Tibial artery (tissue), 4 donors: ENCODE data around the gene ZNRF1.

Experiments
- DNase-seq, 2 donors: peaks; one replicate each; pipeline ENCODE4 v3.0.0-alpha.2; 2019
- H3K27ac ChIP-seq, 2 donors: fragments of 200-600 bp; sonication (generic) in 1 of 2; 1 replicate in 1 of 2; 2 replicates in 1 of 2; pipeline ENCODE4 v1.5.1; 2018 to 2019; ENCODE audit warnings: mild to moderate bottlenecking in 1 of 2
- H3K27me3 ChIP-seq, 2 donors: fragments of 200-600 bp; sonication (generic) in 1 of 2; one replicate each; pipeline versions ENCODE4 v1.5.1 to v1.6.0; 2016 to 2019
- H3K36me3 ChIP-seq, 3 donors: fragments of 200-600 bp; sonication (generic) in 2 of 3; one replicate each; pipeline ENCODE4 v1.5.1; 2016 to 2019; ENCODE audit warnings: mild to moderate bottlenecking in 2 of 3
- H3K4me1 ChIP-seq, 4 donors: fragments of 200-600 bp; sonication (generic) in 2 of 4; 1 replicate in 3 of 4; 2 replicates in 1 of 4; pipeline ENCODE4 v1.5.1; 2016 to 2019
- H3K4me3 ChIP-seq, 2 donors: fragments of 200-600 bp; sonication (generic) in 1 of 2; 1 replicate in 1 of 2; 2 replicates in 1 of 2; pipeline ENCODE4 v1.5.1; 2018 to 2019; ENCODE audit warnings: mild to moderate bottlenecking in 2 of 2
- H3K9me3 ChIP-seq, 3 donors: fragments of 200-600 bp; sonication (generic) in 1 of 3; one replicate each; pipeline ENCODE4 v1.5.1; 2016 to 2019
- intact Hi-C: fragments of 100-400 bp; cut with DNase I; formaldehyde crosslinking; loops from one replicate; pipeline ENCODE4 v1.15.0; 2023; ENCODE audit warnings: low total_unique reads
- TF ChIP-seq, protein P1 (sequence below), 2 experiments: fragments of 200-600 bp in 1 of 2; fragments of 450-650 bp in 1 of 2; IDR thresholded peaks; one replicate each; pipeline ENCODE4 v1.5.1; 2017 to 2019; ENCODE audit warnings: antibody characterized with exemption in 2 of 2, mild to moderate bottlenecking in 1 of 2, moderate library complexity in 1 of 2

The ZNRF1 gene

GRCh38 chr16:75029854-75030253, 31.0 kb downstream of the ZNRF1 start:
- TF ChIP-seq, protein P1, sequence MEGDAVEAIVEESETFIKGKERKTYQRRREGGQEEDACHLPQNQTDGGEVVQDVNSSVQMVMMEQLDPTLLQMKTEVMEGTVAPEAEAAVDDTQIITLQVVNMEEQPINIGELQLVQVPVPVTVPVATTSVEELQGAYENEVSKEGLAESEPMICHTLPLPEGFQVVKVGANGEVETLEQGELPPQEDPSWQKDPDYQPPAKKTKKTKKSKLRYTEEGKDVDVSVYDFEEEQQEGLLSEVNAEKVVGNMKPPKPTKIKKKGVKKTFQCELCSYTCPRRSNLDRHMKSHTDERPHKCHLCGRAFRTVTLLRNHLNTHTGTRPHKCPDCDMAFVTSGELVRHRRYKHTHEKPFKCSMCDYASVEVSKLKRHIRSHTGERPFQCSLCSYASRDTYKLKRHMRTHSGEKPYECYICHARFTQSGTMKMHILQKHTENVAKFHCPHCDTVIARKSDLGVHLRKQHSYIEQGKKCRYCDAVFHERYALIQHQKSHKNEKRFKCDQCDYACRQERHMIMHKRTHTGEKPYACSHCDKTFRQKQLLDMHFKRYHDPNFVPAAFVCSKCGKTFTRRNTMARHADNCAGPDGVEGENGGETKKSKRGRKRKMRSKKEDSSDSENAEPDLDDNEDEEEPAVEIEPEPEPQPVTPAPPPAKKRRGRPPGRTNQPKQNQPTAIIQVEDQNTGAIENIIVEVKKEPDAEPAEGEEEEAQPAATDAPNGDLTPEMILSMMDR (IDR thresholded peaks at IDR 0.05), result no peak
- no peak overlapping the region for H3K27ac ChIP-seq

DNA sequence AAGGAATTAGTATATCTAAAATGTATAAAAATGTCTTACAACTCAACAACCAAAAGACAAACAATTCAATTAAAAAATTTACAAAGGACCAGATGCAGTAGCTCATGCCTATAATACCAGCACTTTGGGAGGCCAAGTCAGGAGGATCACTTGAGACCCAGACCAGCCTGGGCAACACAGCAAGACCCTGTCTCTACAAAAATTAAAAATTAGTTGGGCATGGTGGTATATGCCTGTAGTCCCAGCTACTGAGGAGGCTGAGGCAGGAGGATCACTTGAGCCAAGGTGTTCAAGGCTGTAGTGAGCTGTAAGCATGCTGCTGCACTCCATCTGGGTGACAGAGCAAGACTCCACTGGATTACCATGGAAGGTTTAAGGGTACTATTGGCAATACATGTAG, 33.8 kb downstream of the ZNRF1 start:
- peaks cover 0 to 3% (median 0%) of the 10 kb centered on the region in 3 donors for H3K9me3 ChIP-seq
- no peaks in the 10 kb centered on the region for H3K4me1 ChIP-seq
- no peak for DNase-seq
- intact Hi-C loops, result no loop called here
- H3K4me3 ChIP-seq, result no peak overlapping the region
- TF ChIP-seq, protein P1 (IDR thresholded peaks at IDR 0.05), result no peak
- no peaks in the 10 kb centered on the region for H3K36me3 ChIP-seq
- no peak overlapping the region for H3K27ac ChIP-seq
- H3K27me3 ChIP-seq, result no peaks in the 10 kb centered on the region

More at GRCh38 chr16:75029854-75030253, 31.0 kb downstream of the ZNRF1 start:
- no peaks in the 10 kb centered on the region for H3K27me3 ChIP-seq
- no peak overlapping the region for H3K4me3 ChIP-seq
- no peaks in the 10 kb centered on the region for H3K36me3 ChIP-seq
- H3K4me1 ChIP-seq, result peaks cover 0 to 19% (median 11%) of the 10 kb centered on the region in 4 donors
- DNase-seq, result no peak
- intact Hi-C loops, result no loop called here
- H3K9me3 ChIP-seq, result no peaks in the 10 kb centered on the region

GRCh38 chr16:75035410-75035968, 36.7 kb downstream of the ZNRF1 start:
- intact Hi-C loops, result no loop called here
- DNase-seq, result no peak
- no peaks in the 10 kb centered on the region for H3K36me3 ChIP-seq
- no peak overlapping the region for H3K4me3 ChIP-seq
- H3K27me3 ChIP-seq, result no peaks in the 10 kb centered on the region
- TF ChIP-seq, protein P1 (IDR thresholded peaks at IDR 0.05), result no peak
- no peak overlapping the region for H3K27ac ChIP-seq
- peaks cover 0 to 10% (median 8%) of the 10 kb centered on the region in 3 donors for H3K9me3 ChIP-seq
- H3K4me1 ChIP-seq, result no peaks in the 10 kb centered on the region

GRCh38 chr16:75038036-75038858, 39.4 kb downstream of the ZNRF1 start:
- Histone ChIP-seq H3K27ac (no peak overlapping the region), H3K27me3 (no peaks in the 10 kb centered on the region), H3K4me3 (no peak overlapping the region), H3K36me3 (no peaks in the 10 kb centered on the region), H3K9me3 (peaks cover 0 to 10% (median 8%) of the 10 kb centered on the region in 3 donors), H3K4me1 (peaks cover 0 to 9% (median 7%) of the 10 kb centered on the region in 4 donors)
- intact Hi-C loops, result no loop called here
- DNase-seq, result no peak
- TF ChIP-seq, protein P1 (IDR thresholded peaks at IDR 0.05), result no peak

- intact Hi-C loops, result loop anchor here (10.0 kb wide), 1 partner anchor 65 kb away; no protein-coding TSS in a partner anchor
- Histone ChIP-seq H3K4me1 (peaks cover 0 to 26% (median 16%) of the 10 kb centered on the region in 4 donors), H3K27me3 (no peaks in the 10 kb centered on the region), H3K36me3 (no peaks in the 10 kb centered on the region), H3K4me3 (no peak overlapping the region), H3K9me3 (peaks cover 0 to 10% (median 8%) of the 10 kb centered on the region in 3 donors), H3K27ac (no peak overlapping the region)
- DNase-seq, result no peak
- TF ChIP-seq, protein P1 (IDR thresholded peaks at IDR 0.05), result no peak
These were observed 41.1 kb downstream of the ZNRF1 start for GRCh38 chr16:75039941-75040340.
